GM12875 (cell line): ENCODE measurements around the gene TRPC6.
"Not testable (repeated sequence)": the region's sequence is repeated elsewhere in the genome, so short reads cannot be mapped to it uniquely, and the experiment has no call there.

Experiments used
- H3K4me3 ChIP-seq: one replicate; pipeline ENCODE4 v1.5.1; 2011; ENCODE audit warnings: low read depth, low read length, control low read depth
- TF ChIP-seq, protein P1 (sequence below): IDR thresholded peaks from 2 replicates; pipeline ENCODE4 v1.5.1; 2011; ENCODE audit warnings: low read depth, mild to moderate bottlenecking, control low read depth, inconsistent platforms, low read length, moderate library complexity, borderline replicate concordance; ENCODE audit not compliant: insufficient read depth

The TRPC6 gene

DNA sequence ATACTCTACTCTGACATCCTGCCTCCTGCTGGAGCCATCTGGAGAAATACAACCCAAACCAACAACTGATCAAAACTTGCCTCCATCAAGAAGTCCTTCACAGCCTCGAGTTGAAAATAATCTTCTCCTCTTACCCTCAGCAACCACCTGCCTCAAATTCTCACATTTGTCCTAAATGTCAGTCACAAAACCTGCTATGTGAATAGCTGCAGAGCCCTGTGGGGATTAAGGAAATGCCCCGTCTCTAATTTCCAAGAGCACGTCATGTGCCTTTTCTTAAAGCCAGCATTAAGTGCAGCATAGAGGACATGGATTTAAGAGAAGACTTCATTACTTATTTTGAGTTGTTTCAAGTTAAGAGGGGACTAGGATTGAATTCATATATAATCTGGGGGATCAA, 105.9 kb downstream of the TRPC6 start:
- TF ChIP-seq, protein P1, sequence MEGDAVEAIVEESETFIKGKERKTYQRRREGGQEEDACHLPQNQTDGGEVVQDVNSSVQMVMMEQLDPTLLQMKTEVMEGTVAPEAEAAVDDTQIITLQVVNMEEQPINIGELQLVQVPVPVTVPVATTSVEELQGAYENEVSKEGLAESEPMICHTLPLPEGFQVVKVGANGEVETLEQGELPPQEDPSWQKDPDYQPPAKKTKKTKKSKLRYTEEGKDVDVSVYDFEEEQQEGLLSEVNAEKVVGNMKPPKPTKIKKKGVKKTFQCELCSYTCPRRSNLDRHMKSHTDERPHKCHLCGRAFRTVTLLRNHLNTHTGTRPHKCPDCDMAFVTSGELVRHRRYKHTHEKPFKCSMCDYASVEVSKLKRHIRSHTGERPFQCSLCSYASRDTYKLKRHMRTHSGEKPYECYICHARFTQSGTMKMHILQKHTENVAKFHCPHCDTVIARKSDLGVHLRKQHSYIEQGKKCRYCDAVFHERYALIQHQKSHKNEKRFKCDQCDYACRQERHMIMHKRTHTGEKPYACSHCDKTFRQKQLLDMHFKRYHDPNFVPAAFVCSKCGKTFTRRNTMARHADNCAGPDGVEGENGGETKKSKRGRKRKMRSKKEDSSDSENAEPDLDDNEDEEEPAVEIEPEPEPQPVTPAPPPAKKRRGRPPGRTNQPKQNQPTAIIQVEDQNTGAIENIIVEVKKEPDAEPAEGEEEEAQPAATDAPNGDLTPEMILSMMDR = no peak
- H3K4me3 ChIP-seq = no peak overlapping the region

DNA sequence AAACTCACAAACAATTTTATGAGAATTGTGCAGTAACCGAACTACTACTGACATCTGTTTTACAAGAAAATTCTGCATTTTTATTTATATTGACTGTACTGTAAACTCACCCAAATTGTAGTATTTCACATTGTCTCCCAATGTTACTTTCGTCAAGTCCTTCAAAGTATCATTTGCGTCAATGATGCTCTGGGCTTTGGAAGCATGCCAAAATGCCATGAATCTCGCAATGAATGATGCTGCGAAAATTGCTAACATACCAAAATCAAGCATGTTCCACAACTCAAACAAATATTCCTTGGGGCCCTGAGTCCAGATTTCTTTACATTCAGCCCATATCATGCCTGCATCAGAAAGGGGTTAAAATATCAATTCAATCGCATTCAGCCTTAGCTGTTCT, 107.6 kb downstream of the TRPC6 start:
- no peak overlapping the region for H3K4me3 ChIP-seq
- TF ChIP-seq, protein P1 = no peak

DNA sequence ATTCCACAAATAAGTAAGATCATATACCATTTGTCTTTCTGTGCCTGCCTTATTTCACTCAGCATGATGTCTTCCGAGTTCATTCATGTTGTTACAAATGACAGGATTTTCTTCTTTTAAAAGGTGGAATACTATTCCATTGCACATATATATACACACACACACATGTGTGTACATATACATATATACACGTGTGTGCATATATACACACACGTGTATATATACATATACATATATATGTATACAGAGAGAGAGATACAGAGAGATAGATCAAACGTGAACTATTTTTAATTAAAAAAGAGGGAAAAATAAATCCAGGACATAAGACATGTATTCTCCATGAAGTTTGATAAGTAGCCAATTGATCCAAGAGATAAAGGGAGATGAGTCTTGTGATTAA, 108.1 kb downstream of the TRPC6 start:
- no peak overlapping the region for H3K4me3 ChIP-seq
- TF ChIP-seq, protein P1 = no peak

DNA sequence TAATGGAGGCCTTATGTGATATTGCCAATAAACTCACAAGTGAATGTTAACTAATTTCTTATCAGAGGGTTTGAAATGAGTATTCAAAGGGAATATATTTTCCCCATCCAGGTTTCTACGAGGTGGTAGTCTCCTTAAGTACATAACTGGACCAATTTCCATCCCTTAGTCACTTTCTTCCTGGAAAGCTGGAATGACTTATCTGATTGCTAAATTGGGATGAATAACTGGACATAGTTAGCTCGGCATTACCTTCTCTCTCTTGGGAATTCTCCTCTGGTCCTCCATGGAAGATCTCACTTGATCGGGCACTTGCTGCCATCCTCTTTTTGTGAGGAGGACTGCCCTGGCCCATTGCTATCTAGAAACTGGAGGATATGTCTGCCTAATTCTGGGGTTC, 109.1 kb downstream of the TRPC6 start:
- TF ChIP-seq, protein P1 = no peak
- no peak overlapping the region for H3K4me3 ChIP-seq

DNA sequence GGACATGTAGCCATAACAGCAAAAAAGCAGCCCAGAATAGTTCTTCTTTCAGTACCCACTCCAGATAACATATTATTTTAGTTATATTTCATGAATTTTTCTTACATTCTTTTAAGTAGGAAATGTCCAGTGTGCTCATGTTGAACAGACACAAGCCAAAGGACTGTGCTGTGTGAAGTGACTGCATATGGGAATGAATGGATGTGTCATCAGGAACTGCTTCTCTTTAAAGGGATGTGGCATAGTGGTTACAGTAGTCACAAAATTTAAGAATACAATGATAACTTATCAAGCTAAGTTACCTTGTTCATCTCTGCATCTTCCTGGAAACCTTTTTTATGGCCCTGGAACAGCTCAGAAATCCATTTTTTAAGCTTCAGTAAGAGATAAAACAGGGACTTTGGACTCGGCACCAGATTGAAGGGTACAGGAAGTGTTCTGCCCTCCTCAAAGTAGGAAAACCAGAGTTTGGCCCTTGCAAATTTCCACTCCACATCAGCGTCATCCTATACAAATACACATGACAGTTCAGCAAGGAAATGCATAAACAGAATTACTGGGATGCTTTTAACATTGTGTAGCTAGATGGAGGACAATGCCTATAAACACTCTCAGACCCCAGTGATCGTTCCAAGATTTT, 112.8 kb downstream of the TRPC6 start:
- TF ChIP-seq, protein P1 = no peak
- no peak overlapping the region for H3K4me3 ChIP-seq

DNA sequence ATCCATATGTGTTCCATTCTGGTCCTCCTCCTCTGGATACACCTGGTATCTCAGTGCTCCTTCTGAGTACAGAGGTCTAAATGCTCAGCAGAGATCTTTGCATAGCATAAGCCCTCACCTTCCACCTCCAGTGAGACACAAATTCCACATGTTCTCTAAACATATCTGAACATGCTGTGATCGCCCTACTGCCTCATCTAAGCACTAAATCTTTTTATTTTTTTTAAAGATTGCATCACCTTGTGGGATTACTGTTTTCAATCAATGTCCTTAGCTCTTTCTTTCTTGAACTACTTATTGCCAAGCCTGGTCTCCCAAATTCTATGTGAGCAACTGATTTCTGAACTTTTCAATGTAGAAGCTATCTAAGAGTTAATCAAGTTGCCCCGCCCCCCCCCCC, 113.4 kb downstream of the TRPC6 start:
- H3K4me3 ChIP-seq = no peak overlapping the region
- TF ChIP-seq, protein P1 = no peak

DNA sequence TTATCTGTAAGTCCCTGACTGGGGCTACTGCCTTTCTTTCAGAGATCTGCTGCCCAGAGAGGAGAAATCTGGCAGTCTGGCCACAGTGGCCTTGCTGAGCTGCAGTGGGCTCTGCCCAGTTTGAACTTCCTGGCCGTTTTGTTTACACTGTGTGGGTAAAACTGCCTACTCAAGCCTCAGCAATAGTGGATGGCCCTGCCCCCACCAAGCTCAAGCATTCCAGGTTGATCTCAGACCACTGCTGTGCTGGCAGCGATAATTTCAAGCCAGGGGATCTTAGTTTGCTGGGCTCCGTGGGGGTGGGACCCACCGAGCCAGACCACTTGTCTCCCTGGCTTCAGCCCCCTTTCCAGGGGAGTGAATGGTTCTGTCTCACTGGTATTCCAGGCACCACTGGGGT, 117.5 kb downstream of the TRPC6 start:
- TF ChIP-seq, protein P1 = no peak
- no peak overlapping the region for H3K4me3 ChIP-seq

DNA sequence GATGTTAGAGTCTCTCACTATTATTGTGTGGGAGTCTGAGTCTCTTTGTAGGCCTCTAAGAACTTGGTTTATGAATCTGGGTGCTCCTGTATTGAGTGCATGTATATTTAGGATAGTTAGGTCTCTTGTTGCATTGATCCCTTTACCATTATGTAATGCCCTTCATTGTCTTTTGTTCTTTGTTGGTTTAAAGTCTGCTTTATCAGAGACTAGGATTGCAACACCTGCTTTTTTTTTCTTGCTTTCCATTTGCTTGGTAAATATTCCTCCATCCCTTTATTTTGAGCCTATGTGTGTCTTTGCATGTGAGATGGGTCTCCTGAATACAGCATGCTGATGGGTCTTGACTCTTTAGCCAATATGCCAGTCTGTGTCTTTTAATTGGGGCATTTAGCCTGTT, 119.4 kb downstream of the TRPC6 start:
- H3K4me3 ChIP-seq = not testable (repeated sequence)
